ENCODE results near the gene ADAM33.

DNA sequence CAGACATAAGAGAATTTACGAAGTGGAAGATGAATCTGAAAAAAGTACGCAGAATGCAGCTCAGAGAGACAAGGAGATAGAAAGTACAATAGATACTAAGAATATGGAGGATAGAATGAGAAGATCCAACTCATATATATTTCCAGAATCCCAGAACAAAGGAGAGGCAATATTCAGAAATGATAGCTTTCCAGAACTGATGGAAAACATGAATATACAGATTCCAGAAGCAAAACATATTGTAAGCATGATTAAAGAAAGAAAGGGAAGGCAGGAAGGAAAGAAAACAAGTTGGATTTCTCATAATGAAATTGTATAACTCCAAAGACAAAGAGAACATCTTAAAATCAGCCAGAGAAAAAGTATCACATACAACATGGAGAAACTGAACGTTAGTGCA lies 41.6 kb downstream of the ADAM33 start:
- TF ChIP-seq, protein P1, sequence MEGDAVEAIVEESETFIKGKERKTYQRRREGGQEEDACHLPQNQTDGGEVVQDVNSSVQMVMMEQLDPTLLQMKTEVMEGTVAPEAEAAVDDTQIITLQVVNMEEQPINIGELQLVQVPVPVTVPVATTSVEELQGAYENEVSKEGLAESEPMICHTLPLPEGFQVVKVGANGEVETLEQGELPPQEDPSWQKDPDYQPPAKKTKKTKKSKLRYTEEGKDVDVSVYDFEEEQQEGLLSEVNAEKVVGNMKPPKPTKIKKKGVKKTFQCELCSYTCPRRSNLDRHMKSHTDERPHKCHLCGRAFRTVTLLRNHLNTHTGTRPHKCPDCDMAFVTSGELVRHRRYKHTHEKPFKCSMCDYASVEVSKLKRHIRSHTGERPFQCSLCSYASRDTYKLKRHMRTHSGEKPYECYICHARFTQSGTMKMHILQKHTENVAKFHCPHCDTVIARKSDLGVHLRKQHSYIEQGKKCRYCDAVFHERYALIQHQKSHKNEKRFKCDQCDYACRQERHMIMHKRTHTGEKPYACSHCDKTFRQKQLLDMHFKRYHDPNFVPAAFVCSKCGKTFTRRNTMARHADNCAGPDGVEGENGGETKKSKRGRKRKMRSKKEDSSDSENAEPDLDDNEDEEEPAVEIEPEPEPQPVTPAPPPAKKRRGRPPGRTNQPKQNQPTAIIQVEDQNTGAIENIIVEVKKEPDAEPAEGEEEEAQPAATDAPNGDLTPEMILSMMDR (IDR thresholded peaks at IDR 0.05; ENCODE audit: low read length), result no peak
- no peak for TF ChIP-seq EZH2phosphoT487 (IDR thresholded peaks at IDR 0.05; ENCODE audit: low read length)
- no peak for TF ChIP-seq EZH2 (optimal IDR thresholded peaks at IDR 0.05; ENCODE audit: low read depth, low read length)
